ENCODE results near the gene PFKFB1.

The PFKFB1 gene

DNA sequence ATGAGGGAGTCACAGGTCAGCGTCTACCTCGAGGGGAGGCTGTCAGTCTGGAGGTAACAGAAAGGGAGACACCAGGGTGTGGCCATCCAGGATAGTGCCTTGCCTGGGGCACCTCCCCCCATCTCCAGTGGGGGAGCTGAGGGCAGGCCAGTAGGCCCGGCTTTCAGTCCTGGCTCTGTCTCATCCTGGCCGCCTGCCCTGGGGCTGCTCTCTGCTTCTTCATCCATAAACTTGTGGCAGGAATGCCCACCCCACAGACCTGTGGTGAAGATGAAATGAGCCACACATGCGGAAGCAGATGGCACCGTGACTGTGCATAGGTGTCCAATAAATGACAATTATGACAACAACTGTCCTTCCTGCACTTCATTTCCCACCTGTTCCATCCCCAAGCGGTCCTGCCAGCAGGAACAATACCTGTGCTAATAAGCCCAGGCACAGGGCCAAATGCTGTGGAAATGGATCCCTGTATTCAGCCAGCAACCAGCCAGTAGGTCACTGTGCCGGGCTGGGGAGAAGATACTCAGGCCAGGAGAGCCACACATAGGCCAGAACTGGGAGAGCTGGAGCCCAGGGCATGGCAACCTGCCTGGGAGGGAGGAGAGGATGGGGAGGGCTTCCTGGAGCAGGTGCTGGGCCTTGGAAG, 43.1 kb downstream of the PFKFB1 start:
- H3K36me3 Mint-ChIP-seq: no peaks in the 10 kb centered on the region
- no peak overlapping the region for H3K4me3 Mint-ChIP-seq
- H3K9me3 Mint-ChIP-seq: no peaks in the 10 kb centered on the region
- no peak overlapping the region for H3K27ac Mint-ChIP-seq
- ATAC-seq (no peak), DNase-seq (ENCODE audit: low spot score in 2 of 2) (no peak)
- H3K4me1 Mint-ChIP-seq: no peaks in the 10 kb centered on the region

DNA sequence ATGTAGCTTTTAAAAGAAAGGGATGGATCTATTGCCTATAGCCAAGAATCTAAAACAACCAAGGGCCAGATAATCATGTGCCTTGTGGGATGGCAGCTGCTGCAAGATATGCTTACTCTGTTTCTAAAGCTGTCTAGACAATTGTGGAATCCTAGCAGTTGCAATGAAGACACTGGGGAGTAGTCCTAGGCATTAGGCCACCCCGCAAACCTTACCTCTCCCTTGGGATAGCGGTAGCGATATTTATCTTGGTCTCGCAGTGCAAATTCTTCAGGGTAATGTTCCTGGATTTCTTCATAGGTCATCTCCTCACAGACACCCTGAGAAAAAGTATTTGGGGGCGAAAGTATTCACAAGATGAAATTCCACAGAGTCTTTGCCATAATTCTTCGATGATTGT, 48.8 kb downstream of the PFKFB1 start:
- Mint-ChIP-seq H3K4me3 (no peak overlapping the region), H3K9me3 (no peaks in the 10 kb centered on the region), H3K27ac (no peak overlapping the region), H3K4me1 (no peaks in the 10 kb centered on the region), H3K36me3 (no peaks in the 10 kb centered on the region)
- DNase-seq (ENCODE audit: low spot score in 2 of 2) (no peak), ATAC-seq (no peak)

DNA sequence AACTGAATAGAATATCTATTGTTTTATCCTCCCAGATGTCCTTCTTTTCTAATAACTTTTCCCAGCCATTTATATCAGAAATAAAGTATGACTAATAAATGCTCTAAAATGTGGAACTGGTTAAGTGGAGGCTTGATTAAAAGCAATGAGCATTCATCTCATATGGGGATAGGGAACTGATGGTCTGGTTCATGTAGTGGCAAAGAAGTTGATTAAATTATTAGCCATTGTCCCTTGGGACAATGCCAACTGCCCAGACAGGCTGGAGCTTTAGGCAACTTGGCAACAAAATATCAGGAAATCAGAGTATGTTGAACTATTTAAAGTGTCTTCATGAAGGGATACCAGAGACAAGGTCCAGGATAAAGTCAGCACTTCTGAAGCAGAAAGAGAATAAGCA, 49.2 kb downstream of the PFKFB1 start:
- Mint-ChIP-seq H3K36me3 (no peaks in the 10 kb centered on the region), H3K9me3 (no peaks in the 10 kb centered on the region), H3K4me3 (no peak overlapping the region), H3K27ac (no peak overlapping the region), H3K4me1 (no peaks in the 10 kb centered on the region)
- no peak for DNase-seq (ENCODE audit: low spot score in 2 of 2)
- ATAC-seq: no peak

DNA sequence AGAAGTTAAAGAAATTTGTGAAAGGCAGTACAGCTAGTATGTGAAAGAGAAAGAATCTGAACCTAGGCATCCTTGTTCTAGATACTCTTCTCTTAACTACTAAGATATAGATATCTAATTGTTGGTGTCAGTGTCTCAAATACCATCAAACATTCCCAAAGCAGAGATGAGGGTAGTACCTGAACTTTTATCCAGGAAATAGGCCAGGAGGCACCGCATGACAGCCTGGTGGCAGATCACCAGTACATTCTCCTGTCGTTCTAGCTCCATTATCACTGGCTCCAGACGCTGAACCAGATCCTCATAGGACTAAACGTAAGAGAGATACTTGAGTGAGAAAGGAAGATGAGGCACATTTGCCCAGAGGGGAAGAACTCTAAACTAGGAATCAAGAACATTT, 56.6 kb downstream of the PFKFB1 start:
- DNase-seq (ENCODE audit: low spot score in 2 of 2) (no peak), ATAC-seq (no peak)
- Mint-ChIP-seq H3K4me1 (no peaks in the 10 kb centered on the region), H3K27ac (no peak overlapping the region), H3K9me3 (no peaks in the 10 kb centered on the region), H3K4me3 (no peak overlapping the region), H3K36me3 (no peaks in the 10 kb centered on the region)

DNA sequence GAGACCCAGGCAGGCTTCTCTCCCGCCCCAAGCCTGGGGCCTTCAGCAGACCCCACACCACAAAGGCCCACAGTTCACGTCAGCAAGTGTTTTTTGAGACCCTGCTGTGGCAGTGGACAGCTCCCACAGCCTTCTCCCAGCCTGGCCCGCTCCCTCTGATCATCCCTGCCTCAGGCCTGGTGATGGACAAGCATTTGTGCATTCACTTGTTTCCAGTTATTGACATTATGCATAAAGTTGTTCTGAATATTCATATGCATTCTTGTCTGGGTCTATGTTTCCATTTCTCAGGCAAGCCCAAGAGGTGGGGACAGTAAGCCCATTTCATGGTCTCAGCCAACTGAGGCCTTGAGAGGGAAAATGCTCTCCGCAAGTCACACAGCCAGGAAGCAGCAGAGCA, 58.7 kb downstream of the PFKFB1 start:
- Mint-ChIP-seq H3K4me1 (no peaks in the 10 kb centered on the region), H3K36me3 (no peaks in the 10 kb centered on the region), H3K27ac (no peak overlapping the region), H3K9me3 (no peaks in the 10 kb centered on the region), H3K4me3 (no peak overlapping the region)
- ATAC-seq (no peak), DNase-seq (ENCODE audit: low spot score in 2 of 2) (no peak)

DNA sequence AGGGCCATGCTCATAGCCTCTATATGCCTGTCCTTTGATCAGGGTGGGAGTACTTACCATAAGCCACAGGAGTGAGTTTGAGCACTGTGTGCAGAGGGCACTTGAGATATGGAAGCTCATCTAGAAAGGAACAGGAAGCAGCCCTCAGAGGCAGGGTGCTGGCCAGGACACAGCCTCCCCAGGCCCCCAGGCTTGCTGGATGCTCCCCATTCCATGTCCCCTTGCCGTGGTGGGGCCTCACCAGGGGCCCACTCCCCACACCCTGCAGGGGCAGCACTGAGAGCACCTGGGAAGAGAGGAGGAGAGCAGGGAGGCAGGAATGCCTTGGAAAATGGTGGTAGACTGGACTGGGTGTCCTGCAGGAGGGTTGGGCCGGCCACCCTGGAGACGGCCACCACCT, 59.1 kb downstream of the PFKFB1 start:
- Mint-ChIP-seq H3K4me1 (no peaks in the 10 kb centered on the region), H3K9me3 (no peaks in the 10 kb centered on the region), H3K4me3 (no peak overlapping the region), H3K27ac (no peak overlapping the region), H3K36me3 (no peaks in the 10 kb centered on the region)
- ATAC-seq (no peak), DNase-seq (ENCODE audit: low spot score in 2 of 2) (no peak)

DNA sequence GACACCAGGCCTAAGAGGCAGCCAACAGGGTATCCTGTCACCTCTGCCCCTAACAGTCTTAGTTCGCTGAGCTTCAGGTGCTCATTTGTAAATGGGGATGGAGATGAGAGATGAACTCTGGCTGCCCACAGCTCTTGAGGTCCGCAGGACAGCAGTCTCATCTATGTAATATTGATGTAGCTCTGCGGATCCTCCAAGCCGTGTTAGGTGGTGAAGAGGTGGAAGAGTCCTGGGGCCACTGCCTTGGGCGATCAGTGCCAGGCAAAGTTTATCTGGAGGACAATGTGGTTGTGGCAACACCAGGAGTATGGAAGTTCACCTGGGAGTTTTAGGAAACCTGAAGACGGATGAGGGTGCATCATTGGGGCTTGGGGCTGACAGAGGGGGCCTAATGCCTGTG, 59.9 kb downstream of the PFKFB1 start:
- DNase-seq (ENCODE audit: low spot score in 2 of 2) (no peak), ATAC-seq (no peak)
- Mint-ChIP-seq H3K9me3 (no peaks in the 10 kb centered on the region), H3K27ac (no peak overlapping the region), H3K4me1 (no peaks in the 10 kb centered on the region), H3K4me3 (no peak overlapping the region), H3K36me3 (no peaks in the 10 kb centered on the region)

DNA sequence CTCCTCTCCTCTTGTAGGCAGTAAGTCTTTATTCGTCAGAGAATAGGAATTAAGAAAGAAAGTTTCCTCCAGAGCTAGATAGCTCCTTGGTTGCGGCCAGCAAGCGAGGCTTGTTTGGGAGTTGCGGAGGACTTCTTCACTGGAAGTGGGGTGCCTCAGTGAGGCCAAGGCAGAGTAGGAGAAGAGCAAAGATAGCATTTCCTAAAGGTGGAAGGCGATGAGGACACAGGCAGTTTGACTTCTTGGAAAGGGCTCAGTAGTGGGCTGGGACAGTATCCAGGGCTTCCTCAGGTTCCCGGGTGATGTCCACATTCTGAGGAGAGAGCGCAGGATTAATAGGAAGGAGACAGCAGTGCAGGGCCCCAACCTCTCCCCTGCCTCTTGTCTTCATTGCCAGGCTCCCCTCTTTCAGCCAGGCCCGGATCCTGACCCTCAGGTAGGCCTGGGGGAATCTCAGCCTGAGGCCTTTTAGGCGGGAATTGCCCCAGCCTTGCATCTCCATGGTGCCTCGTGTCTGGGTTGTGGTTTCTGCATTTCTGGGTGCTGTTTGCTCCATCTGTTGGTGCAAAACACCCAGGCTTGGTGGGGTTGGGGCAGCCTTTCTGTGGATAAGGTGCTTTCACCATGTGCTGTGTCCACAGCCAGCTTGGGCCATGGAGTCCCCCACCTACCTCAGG, 60.7 kb downstream of the PFKFB1 start:
- Mint-ChIP-seq H3K36me3 (no peaks in the 10 kb centered on the region), H3K9me3 (no peaks in the 10 kb centered on the region), H3K4me1 (no peaks in the 10 kb centered on the region), H3K4me3 (no peak overlapping the region), H3K27ac (no peak overlapping the region)
- no peak for DNase-seq (ENCODE audit: low spot score in 2 of 2)
- no peak for ATAC-seq

DNA sequence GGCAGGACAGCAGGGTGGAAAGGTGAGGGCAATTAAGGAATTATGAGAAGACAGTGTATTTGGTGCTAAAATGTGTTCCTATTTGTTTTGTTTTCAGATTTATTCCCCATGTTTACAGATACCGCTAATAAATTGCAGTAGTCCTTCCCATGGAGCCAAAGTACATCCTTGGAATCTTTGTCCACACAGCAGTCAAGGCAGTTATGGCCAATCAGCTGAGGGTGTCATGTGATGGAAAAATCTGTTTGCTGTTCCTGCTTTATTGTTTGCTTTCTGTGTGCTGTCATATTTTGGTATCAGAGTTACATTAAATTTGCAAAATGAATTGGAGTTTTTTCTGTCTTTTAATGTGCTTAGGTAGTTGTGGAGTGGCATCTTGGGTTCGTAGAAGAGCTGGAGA, 62.9 kb downstream of the PFKFB1 start:
- Mint-ChIP-seq H3K9me3 (no peaks in the 10 kb centered on the region), H3K4me3 (no peak overlapping the region), H3K27ac (no peak overlapping the region), H3K36me3 (no peaks in the 10 kb centered on the region), H3K4me1 (no peaks in the 10 kb centered on the region)
- no peak for DNase-seq (ENCODE audit: low spot score in 2 of 2)
- no peak for ATAC-seq

DNA sequence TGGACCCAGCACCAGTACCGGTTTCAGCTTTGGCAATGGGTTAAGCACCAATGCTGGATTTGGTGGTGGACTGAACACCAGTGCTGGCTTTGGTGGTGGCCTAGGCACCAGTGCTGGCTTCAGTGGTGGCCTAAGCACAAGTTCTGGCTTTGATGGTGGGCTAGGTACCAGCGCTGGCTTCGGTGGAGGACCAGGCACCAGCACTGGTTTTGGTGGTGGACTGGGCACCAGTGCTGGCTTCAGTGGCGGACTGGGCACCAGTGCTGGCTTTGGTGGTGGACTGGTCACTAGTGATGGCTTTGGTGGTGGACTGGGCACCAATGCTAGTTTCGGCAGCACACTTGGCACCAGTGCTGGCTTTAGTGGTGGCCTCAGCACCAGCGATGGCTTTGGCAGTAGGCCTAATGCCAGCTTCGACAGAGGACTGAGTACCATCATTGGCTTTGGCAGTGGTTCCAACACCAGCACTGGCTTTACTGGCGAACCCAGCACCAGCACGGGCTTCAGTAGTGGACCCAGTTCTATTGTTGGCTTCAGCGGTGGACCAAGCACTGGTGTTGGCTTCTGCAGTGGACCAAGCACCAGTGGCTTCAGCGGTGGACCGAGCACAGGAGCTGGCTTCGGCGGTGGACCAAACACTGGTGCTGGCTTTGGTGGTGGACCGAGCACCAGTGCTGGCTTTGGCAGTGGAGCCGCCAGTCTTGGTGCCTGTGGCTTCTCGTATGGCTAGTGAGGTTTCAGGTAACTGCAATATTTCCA, 63.5 kb downstream of the PFKFB1 start:
- Mint-ChIP-seq H3K36me3 (no peaks in the 10 kb centered on the region), H3K4me1 (no peaks in the 10 kb centered on the region), H3K4me3 (no peak overlapping the region), H3K9me3 (no peaks in the 10 kb centered on the region), H3K27ac (no peak overlapping the region)
- DNase-seq (ENCODE audit: low spot score in 2 of 2) (no peak), ATAC-seq (no peak)

DNA sequence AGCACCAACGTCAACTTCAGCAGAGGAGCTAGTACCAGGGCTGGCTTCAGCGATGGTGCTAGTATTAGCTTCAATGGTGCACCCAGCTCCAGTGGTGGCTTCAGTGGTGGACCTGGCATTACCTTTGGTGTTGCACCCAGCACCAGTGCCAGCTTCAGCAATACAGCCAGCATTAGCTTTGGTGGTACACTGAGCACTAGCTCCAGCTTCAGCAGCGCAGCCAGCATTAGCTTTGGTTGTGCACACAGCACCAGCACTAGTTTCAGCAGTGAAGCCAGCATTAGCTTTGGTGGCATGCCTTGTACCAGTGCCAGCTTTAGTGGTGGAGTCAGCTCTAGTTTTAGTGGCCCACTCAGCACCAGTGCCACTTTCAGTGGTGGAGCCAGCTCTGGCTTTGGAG, 65.1 kb downstream of the PFKFB1 start:
- Mint-ChIP-seq H3K4me3 (no peak overlapping the region), H3K36me3 (no peaks in the 10 kb centered on the region), H3K4me1 (no peaks in the 10 kb centered on the region), H3K9me3 (no peaks in the 10 kb centered on the region), H3K27ac (no peak overlapping the region)
- ATAC-seq: no peak
- DNase-seq (ENCODE audit: low spot score in 2 of 2): no peak

DNA sequence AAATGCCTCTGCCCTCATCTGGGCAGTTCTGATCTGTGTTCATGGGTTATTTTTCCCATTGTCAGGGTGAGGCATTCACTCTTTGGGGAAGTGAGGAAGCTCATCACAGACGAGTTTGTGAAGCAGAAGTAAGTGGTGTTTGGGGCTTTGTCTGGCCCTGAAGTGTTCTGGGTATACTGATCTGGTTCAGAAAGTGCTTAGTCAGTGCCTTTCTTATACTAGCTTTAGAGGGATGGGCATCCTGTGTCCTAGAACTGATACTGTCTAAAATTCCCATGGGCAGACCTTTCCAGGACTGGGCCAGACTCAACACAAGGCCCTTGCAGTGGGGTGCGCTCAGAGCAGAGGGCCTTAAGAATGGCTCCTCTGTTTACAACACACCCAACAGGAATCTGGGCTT, 67.0 kb downstream of the PFKFB1 start:
- no peaks in the 10 kb centered on the region for H3K36me3 Mint-ChIP-seq
- DNase-seq (ENCODE audit: low spot score in 2 of 2) (no peak), ATAC-seq (no peak)
- H3K4me3 Mint-ChIP-seq: no peak overlapping the region
- no peak overlapping the region for H3K27ac Mint-ChIP-seq
- H3K9me3 Mint-ChIP-seq: no peaks in the 10 kb centered on the region
- peaks cover 5% of the 10 kb centered on the region for H3K4me1 Mint-ChIP-seq

DNA sequence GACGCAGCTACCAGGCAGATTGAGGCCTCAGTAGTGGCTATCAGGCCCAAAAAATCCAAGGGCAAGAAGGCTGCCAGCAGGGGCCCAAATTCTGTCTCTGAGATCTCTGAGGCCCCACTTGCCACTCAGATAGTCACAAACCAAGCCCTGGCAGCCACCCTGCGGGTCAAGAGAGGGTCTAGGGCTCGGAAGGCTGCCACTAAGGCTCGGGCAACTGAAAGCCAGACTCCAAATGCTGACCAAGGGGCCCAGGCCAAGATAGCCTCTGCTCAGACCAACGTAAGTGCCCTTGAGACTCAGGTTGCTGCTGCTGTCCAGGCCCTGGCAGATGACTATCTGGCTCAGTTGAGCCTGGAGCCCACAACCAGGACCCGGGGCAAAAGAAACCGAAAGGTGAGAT, 70.6 kb downstream of the PFKFB1 start:
- Mint-ChIP-seq H3K4me3 (no peak overlapping the region), H3K4me1 (peaks cover 24% of the 10 kb centered on the region), H3K36me3 (no peaks in the 10 kb centered on the region), H3K9me3 (no peaks in the 10 kb centered on the region), H3K27ac (no peak overlapping the region)
- no peak for DNase-seq (ENCODE audit: low spot score in 2 of 2)
- ATAC-seq: no peak

DNA sequence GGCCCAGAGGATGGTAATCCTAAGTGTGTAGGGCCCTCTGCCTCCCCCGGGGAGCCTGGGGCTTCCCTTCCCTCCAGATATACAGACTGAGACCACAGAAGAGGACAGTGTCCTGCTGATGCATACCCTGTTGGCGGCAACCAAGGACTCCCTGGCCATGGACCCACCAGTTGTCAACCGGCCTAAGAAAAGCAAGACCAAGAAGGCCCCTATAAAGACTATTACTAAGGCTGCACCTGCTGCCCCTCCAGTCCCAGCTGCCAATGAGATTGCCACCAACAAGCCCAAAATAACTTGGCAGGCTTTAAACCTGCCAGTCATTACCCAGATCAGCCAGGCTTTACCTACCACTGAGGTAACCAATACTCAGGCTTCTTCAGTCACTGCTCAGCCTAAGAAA, 71.4 kb downstream of the PFKFB1 start:
- Mint-ChIP-seq H3K27ac (no peak overlapping the region), H3K36me3 (no peaks in the 10 kb centered on the region), H3K4me1 (peaks cover 24% of the 10 kb centered on the region), H3K4me3 (peak overlapping the region; percentile 89), H3K9me3 (no peaks in the 10 kb centered on the region)
- no peak for ATAC-seq
- DNase-seq (ENCODE audit: low spot score in 2 of 2): no peak

DNA sequence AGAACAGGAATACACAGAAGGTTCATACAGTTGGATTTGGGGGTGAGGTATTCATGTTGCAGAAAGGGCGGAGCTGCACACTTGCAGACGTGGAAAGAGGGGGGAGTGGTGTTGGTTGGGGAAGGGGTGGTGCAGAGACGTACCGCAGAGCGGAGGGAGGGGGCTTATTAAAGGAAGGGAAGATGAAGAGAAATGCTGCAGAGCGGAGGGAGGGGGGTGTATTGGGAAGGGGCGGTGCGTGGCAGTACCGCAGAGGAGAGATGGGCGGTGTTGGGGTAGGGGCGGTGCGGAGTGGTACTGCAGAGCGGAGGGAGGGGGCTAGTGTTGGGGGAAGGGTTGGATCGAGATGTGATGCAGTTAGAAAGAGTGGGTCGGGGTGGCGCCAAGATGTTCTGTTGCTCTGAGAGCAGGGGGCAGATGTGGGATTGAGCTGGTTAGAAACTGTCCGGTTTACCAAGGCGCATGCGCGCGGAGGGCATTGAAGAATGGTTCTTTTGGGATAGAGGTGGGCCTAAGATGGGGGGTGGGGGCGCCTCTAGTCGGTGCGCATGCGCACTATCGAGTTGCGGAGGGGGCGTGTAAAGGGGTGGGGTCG, 72.5 kb downstream of the PFKFB1 start:
- peak in 1 of 2 donors; percentile 62 for DNase-seq (ENCODE audit: low spot score in 2 of 2)
- no peaks in the 10 kb centered on the region for H3K9me3 Mint-ChIP-seq
- peak overlapping the region; percentile 89 for H3K4me3 Mint-ChIP-seq
- peaks cover 24% of the 10 kb centered on the region for H3K4me1 Mint-ChIP-seq
- no peaks in the 10 kb centered on the region for H3K36me3 Mint-ChIP-seq
- peak overlapping the region; percentile 67 for H3K27ac Mint-ChIP-seq
- ATAC-seq: peak; percentile 39
